HG02884 (cell line): ENCODE data around the gene ZNF691.
"Not testable (repeated sequence)": the region's sequence is repeated elsewhere in the genome, so short reads cannot be mapped to it uniquely, and the experiment has no call there.

Source experiments
- ATAC-seq: cut with Tn5 transposase; IDR thresholded peaks from one replicate; pipeline ENCODE4 v1.9.1; 2021; ENCODE audit warnings: mild to moderate bottlenecking, moderate library complexity; ENCODE audit not compliant: unreplicated experiment

The ZNF691 gene

GRCh38 chr1:42853116-42853884, 6.9 kb downstream of the ZNF691 start:
- ATAC-seq, result no peak

DNA sequence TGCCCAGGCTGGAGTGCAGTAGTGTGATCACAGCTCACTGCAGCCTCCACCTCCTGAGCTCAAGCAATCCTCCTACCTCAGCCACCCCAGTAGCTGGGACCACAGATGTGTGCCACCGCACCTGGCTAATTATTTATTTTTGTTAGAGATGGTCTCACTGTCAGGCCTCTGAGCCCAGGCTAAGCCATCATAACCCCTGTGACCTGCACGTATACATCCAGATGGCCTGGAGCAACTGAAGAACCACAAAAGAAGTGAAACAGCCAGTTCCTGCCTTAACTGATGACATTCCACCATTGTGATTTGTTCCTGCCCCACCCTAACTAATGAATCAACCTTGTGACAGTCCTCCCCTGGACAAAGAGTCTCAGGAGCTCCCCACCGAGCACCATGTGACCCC, 10.1 kb downstream of the ZNF691 start:
- ATAC-seq, result not testable (repeated sequence)

GRCh38 chr1:42859366-42859765, 13.0 kb downstream of the ZNF691 start:
- not testable (repeated sequence) for ATAC-seq

- no peak for ATAC-seq
These were observed 14.1 kb downstream of the ZNF691 start for GRCh38 chr1:42860339-42861013.

DNA sequence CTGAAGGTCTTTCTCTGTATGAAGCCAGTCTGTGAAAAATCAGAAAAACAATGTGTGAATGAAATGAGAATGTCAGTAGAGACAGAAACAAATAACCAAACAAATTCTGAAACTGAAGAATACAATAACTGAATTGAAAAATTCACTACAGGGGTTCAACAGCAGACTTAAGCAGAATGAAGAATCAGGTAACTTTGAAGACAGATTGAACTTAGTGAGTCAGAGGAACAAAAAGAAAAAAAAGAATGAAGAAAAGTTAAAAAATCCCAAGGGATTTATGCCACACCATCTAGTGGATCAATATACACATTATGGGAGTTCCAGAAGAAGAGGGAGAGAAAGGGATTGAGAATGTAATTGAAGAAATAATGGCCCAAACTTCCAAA, 14.6 kb downstream of the ZNF691 start:
- ATAC-seq, result no peak

DNA sequence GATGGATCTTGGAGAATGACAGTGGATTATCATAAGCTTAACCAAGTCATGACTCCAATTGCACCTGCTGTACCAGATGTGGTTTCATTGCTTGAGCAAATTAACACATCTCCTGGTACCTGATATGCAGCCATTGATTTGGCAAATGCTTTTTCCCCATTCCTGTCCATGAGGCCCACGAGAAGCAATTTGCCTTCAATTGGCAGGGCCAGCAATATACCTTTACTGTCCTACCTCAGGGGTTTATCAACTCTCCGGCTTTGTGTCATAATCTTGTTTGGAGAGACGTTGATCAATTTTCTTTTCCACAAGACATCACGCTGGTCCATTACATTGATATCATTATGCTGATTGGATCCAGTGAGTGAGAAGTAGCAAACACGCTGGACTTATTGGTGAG, 20.1 kb downstream of the ZNF691 start:
- no peak for ATAC-seq

- ATAC-seq, result not testable (repeated sequence)
These were observed 22.1 kb downstream of the ZNF691 start for GRCh38 chr1:42868466-42868865.

- not testable (repeated sequence) for ATAC-seq
These were observed 22.8 kb downstream of the ZNF691 start for GRCh38 chr1:42869254-42869653.

- ATAC-seq, result not testable (repeated sequence)
These were observed 23.3 kb downstream of the ZNF691 start for GRCh38 chr1:42869751-42870150.

DNA sequence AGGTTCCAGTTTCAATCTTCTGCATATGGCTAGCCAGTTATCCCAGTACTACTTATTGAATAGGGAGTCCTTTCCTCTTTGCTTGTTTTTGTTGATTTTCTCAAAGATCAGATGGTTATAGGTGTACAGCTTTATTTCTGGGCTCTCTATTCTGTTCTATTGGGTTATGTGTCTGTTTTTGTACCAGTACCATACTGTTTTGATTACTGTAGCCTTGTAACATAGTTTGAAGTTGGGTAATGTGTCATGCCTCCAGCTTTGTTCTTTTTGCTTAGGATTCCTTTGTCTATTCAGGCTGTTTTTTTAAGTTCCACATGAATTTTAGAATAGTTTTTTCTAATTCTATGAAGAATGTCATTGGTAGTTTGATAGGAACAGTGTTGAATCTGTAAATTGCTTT, 26.7 kb downstream of the ZNF691 start:
- ATAC-seq, result not testable (repeated sequence)

- ATAC-seq, result no peak
These were observed 27.3 kb downstream of the ZNF691 start for GRCh38 chr1:42873670-42874069.

DNA sequence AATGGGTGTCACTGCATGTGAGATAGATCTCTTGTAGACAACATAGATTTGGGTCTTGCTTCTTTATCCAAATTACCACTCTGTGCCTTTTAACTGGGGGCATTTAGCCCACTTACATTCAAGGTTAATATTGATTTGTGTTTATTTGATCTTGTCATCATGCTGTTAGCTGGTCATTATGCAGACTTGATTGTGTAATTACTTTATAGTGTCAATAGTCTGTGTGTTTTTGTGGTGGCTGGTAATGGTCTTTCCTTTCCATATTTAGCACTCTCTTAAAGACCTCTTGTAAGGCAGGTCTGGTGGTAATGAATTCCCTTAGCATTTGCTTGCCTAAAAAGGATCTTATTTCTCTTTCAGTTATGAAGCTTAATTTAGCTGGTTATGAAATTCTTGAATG, 29.6 kb downstream of the ZNF691 start:
- ATAC-seq, result no peak

GRCh38 chr1:42877380-42877779, 31.0 kb downstream of the ZNF691 start:
- ATAC-seq, result no peak

DNA sequence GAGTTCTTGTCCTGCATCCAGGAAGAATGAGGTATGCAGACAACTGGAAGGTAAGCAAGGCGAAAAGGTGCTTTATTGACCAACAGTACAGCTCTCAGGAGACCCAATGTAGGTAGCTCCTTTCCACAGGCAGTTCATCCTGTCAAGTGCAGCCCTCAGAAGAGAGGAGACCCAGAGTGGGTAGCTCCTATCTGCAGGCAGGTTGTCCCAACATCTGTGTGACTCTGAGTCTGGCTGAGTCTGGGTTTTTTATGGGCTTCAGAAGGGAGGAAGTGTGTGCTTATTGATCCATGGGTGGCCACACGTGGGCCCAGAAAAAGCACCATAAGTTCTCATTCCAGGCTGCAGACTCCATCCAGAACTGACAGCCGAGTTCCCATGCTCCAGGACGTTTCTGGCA, 34.0 kb downstream of the ZNF691 start:
- ATAC-seq, result no peak

- ATAC-seq, result no peak
These were observed 39.8 kb downstream of the ZNF691 start for GRCh38 chr1:42886046-42886739.

GRCh38 chr1:42886800-42887199, 40.4 kb downstream of the ZNF691 start:
- ATAC-seq, result no peak

GRCh38 chr1:42887366-42887765, 41.0 kb downstream of the ZNF691 start:
- ATAC-seq, result no peak

DNA sequence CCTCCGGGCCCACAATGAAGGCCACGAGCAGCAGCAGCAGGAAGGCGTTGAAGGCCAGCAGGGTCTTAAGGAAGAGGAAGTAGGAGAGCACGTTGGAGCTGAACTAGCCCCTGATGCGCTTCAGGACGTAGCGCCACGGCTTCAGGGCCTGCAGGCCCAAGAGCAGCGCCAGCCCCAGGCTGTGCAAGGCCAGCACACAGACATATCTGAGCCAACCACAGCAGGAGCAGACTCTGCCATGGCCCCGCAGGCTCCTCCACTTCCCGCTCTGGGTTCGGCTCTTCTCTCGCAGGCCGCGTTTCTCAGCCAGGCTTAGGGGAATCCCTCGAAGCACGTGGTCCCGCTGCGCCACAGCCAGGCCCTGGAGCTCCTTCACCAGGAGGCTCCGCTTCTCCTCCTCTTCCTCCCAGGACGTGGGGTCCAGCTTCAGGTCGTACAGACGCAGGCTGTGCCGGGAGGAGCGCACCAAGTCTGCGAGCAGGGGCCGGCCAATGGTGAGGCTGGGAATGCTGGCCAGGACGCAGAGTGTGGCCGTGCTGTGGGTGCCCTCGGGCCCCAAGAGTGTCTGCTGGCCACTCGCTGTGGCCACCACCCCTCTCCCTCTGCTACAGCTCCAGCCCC, 41.7 kb downstream of the ZNF691 start:
- no peak for ATAC-seq

- no peak for ATAC-seq
These were observed 42.9 kb downstream of the ZNF691 start for GRCh38 chr1:42889264-42889663.

DNA sequence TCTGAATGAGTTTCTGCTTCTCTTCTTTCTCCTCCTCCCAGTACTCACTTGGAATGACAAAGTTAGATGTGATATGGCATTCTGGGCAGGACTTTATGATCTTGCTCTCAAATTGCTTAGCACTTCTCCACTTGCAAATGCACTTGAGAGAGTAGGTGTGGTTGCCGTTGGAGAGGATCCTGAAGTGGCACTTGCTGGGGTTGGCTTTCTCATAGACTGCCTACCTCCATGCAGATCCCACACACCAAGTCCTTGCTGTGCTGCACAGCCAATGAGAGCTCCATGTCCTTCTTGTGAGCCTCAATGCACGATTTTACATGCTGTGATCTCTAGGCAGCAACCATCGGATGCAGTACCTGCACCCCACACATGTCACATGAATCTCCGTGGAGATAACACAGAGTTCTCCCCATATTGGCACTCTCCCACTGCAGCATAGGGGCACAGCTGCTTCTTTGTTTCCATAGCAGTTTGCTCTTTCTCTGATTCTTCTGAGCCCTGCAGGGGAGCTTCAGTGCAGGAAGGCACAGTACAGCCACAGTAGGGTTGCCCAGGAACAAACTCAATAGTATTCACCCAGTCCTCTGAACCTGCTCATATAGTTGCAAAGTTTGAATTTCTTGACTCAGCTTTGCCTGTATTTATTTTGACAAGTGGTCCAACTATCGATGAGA, 45.2 kb downstream of the ZNF691 start:
- no peak for ATAC-seq

DNA sequence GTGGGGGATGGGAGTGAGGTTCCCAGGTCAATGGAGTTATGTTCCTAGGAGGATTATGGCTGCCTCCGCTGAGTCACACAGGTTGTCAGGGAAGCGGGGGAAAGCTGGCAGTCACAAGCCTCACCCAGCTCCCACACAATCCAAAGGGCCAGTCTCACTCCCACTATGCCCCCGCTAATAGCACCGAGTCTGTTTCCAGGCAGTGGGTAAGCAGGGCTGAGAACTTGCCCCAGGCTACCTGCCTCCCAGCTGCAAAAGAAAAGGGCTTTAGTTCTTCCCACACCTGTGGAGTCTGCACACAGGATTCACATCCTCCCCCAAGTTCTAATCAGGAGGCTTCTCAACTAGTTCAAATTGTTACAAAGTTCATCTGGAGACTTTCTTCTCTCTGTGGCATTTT, 53.5 kb downstream of the ZNF691 start:
- ATAC-seq, result not testable (repeated sequence)
